Measurements from ENCODE around the gene PATE3. TPM values are rescaled to one million over a fixed set of nuclear protein-coding genes. Genes with fewer than 3 reads are reported as not detected.

Gene PATE3
- total RNA-seq, 1 donor from 2014 or later = not detected

- no peak overlapping the region for H3K4me3 Mint-ChIP-seq (ENCODE audit: unreplicated experiment)
- H3K27me3 Mint-ChIP-seq (ENCODE audit: low read depth, unreplicated experiment) = peaks cover 24% of the 10 kb centered on the region
- Histone ChIP-seq H3K4me3 (ENCODE audit: insufficient read depth, low read depth, low read length) (no peak overlapping the region), H3K4me2 (ENCODE audit: low read length) (peak overlapping the region; percentile 21), H3K36me3 (ENCODE audit: insufficient read depth, low read length) (no peaks in the 10 kb centered on the region), H4K20me1 (ENCODE audit: insufficient read depth, low read length) (no peaks in the 10 kb centered on the region), H3K79me2 (ENCODE audit: insufficient read depth, low read length) (no peaks in the 10 kb centered on the region), H3K27ac (ENCODE audit: low read depth, low read length) (no peak overlapping the region), H2AFZ (ENCODE audit: low read depth, low read length) (no peak overlapping the region), H3K4me1 (ENCODE audit: insufficient read depth, low read length) (peaks cover 14% of the 10 kb centered on the region), H3K9me3 (ENCODE audit: insufficient read depth, low read depth, low read length) (no peaks in the 10 kb centered on the region), H3K27me3 (ENCODE audit: insufficient read depth, low read length) (no peaks in the 10 kb centered on the region), H3K9ac (ENCODE audit: low read length) (no peak overlapping the region)
- no peaks in the 10 kb centered on the region for H3K36me3 Mint-ChIP-seq (ENCODE audit: low read depth, unreplicated experiment)
- no peak for TF ChIP-seq CTCF (IDR thresholded peaks at IDR 0.05; ENCODE audit: insufficient read depth, low read depth, low read length)
- TF ChIP-seq EZH2 (IDR thresholded peaks at IDR 0.05; ENCODE audit: insufficient read depth, low read length) = no peak
- peaks cover 16% of the 10 kb centered on the region for H3K4me1 Mint-ChIP-seq (ENCODE audit: low read depth, unreplicated experiment)
- H3K27ac Mint-ChIP-seq (ENCODE audit: unreplicated experiment) = peak overlapping the region; percentile 59
- peaks cover 5% of the 10 kb centered on the region for H3K9me3 Mint-ChIP-seq (ENCODE audit: unreplicated experiment)
- FAIRE-seq = no peak
- peak; percentile 73 for DNase-seq (ENCODE audit: low read depth)
These were observed 14.4 kb upstream of the PATE3 start for GRCh38 chr11:125773516-125773915.

GRCh38 chr11:125777309-125777708, 10.6 kb upstream of the PATE3 start:
- Histone ChIP-seq H3K79me2 (ENCODE audit: insufficient read depth, low read length) (no peaks in the 10 kb centered on the region), H4K20me1 (ENCODE audit: insufficient read depth, low read length) (no peaks in the 10 kb centered on the region), H2AFZ (ENCODE audit: low read depth, low read length) (peak overlapping the region; percentile 23), H3K4me2 (ENCODE audit: low read length) (no peak overlapping the region), H3K27ac (ENCODE audit: low read depth, low read length) (no peak overlapping the region), H3K4me3 (ENCODE audit: insufficient read depth, low read depth, low read length) (no peak overlapping the region), H3K27me3 (ENCODE audit: insufficient read depth, low read length) (no peaks in the 10 kb centered on the region), H3K9me3 (ENCODE audit: insufficient read depth, low read depth, low read length) (no peaks in the 10 kb centered on the region), H3K9ac (ENCODE audit: low read length) (no peak overlapping the region), H3K4me1 (ENCODE audit: insufficient read depth, low read length) (peaks cover 11% of the 10 kb centered on the region), H3K36me3 (ENCODE audit: insufficient read depth, low read length) (no peaks in the 10 kb centered on the region)
- H3K4me3 Mint-ChIP-seq (ENCODE audit: unreplicated experiment) = no peak overlapping the region
- TF ChIP-seq CTCF (IDR thresholded peaks at IDR 0.05; ENCODE audit: insufficient read depth, low read depth, low read length) (no peak), EZH2 (IDR thresholded peaks at IDR 0.05; ENCODE audit: insufficient read depth, low read length) (no peak)
- FAIRE-seq (no peak), DNase-seq (ENCODE audit: low read depth) (peak; percentile 74)
- peaks cover 15% of the 10 kb centered on the region for H3K4me1 Mint-ChIP-seq (ENCODE audit: low read depth, unreplicated experiment)
- no peaks in the 10 kb centered on the region for H3K36me3 Mint-ChIP-seq (ENCODE audit: low read depth, unreplicated experiment)
- no peak overlapping the region for H3K27ac Mint-ChIP-seq (ENCODE audit: unreplicated experiment)
- H3K27me3 Mint-ChIP-seq (ENCODE audit: low read depth, unreplicated experiment) = peaks cover 7% of the 10 kb centered on the region
- H3K9me3 Mint-ChIP-seq (ENCODE audit: unreplicated experiment) = peaks cover 1% of the 10 kb centered on the region

DNA sequence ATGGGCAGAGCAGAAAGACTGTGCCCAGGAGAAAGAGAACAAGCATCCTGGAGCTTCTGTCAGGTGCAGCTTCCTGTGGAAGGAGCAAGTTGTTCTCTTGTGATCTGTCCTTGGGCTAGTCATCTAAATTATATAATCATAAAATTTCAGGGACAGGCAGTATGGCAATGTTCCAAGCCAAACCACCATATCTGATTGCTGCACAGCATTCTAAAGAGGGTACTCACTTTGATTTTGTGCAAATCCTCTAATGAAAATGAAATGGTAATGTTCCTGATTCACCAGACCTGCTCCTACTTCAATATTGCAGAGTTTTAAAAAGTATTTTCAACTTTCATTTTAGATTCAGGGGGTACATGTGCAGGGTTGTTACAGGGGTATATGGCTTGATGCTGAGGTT, 9.2 kb upstream of the PATE3 start, which contains the start of gene PATE2:
Gene PATE2 (minus strand): TSS at position 101 of the 400 bp plus-strand sequence. CDS start 55 bp downstream, at position 46.
- Mint-ChIP-seq H3K9me3 (ENCODE audit: unreplicated experiment) (peaks cover 1% of the 10 kb centered on the region), H3K27ac (ENCODE audit: unreplicated experiment) (no peak within 1 kb of the TSS), H3K36me3 (ENCODE audit: low read depth, unreplicated experiment) (no peaks in the 10 kb centered on the region), H3K4me1 (ENCODE audit: low read depth, unreplicated experiment) (peaks cover 3% of the 10 kb centered on the region), H3K27me3 (ENCODE audit: low read depth, unreplicated experiment) (peaks cover 5% of the 10 kb centered on the region), H3K4me3 (ENCODE audit: unreplicated experiment) (no peak within 1 kb of the TSS)
- peak within 1 kb of the TSS; percentile 23 for H2AFZ ChIP-seq (ENCODE audit: low read depth, low read length)
- TF ChIP-seq EZH2 (IDR thresholded peaks at IDR 0.05; ENCODE audit: insufficient read depth, low read length) = no peak
- TF ChIP-seq CTCF (IDR thresholded peaks at IDR 0.05; ENCODE audit: insufficient read depth, low read depth, low read length) = no peak
- H3K4me3 ChIP-seq (ENCODE audit: insufficient read depth, low read depth, low read length) = no peak within 1 kb of the TSS
- no peaks in the 10 kb centered on the region for H3K36me3 ChIP-seq (ENCODE audit: insufficient read depth, low read length)
- FAIRE-seq (no peak), DNase-seq (ENCODE audit: low read depth) (no peak)
- no peaks in the 10 kb centered on the region for H3K9me3 ChIP-seq (ENCODE audit: insufficient read depth, low read depth, low read length)
- H4K20me1 ChIP-seq (ENCODE audit: insufficient read depth, low read length) = no peaks in the 10 kb centered on the region
- no peak within 1 kb of the TSS for H3K9ac ChIP-seq (ENCODE audit: low read length)
- H3K4me1 ChIP-seq (ENCODE audit: insufficient read depth, low read length) = no peaks in the 10 kb centered on the region
- no peaks in the 10 kb centered on the region for H3K27me3 ChIP-seq (ENCODE audit: insufficient read depth, low read length)
- H3K79me2 ChIP-seq (ENCODE audit: insufficient read depth, low read length) = no peaks in the 10 kb centered on the region
- H3K4me2 ChIP-seq (ENCODE audit: low read length) = no peak within 1 kb of the TSS
- H3K27ac ChIP-seq (ENCODE audit: low read depth, low read length) = no peak within 1 kb of the TSS
